ENCODE data around the gene SYT1.

GRCh38 chr12:79274501-79275064, 410.0 kb downstream of the SYT1 start:
- TF ChIP-seq CTCF (IDR thresholded peaks at IDR 0.05) (no peak), POLR2A (IDR thresholded peaks at IDR 0.05) (no peak)

Measured in uterus (tissue), 2 donors.